Erythroblast (primary cell): ENCODE results near the gene TPTE.
"Not testable (repeated sequence)": the region's sequence is repeated elsewhere in the genome, so short reads cannot be mapped to it uniquely, and the experiment has no call there.

Experiments
- GATA1 ChIP-seq: IDR thresholded peaks from 2 replicates; pipeline ENCODE4 v1.6.1; 2011; ENCODE audit warnings: low read depth, mild to moderate bottlenecking, control low read depth, low read length, moderate library complexity
- POLR2A ChIP-seq: IDR thresholded peaks from 2 replicates; pipeline ENCODE4 v1.6.1; 2011; ENCODE audit warnings: mild to moderate bottlenecking, low read length

DNA sequence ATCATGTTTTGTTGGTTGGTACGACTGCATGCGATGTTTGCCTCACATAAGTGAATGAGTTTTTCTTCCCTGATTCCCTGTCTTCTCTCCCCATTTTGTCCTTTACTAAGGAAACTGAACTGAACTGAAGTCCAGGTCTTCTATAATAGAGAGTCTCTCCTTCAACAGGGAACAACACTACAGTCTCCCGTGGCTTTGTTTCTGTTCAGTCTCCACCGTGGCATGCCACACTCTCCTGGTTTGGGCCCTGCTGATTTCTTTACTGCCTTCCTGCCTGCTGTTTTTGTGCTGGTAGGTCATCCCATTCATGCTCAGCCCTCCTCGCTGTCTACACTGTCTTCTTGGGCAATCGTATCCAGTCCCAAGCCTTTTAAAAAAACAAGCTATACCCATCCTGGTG lies 92.9 kb downstream of the TPTE start:
- not testable (repeated sequence) for TF ChIP-seq POLR2A, GATA1
